GM19452 (cell line): ENCODE data around the gene C1GALT1C1L.
"Not testable (repeated sequence)": the region's sequence is repeated elsewhere in the genome, so short reads cannot be mapped to it uniquely, and the experiment has no call there.

Source experiments
- ATAC-seq: cut with Tn5 transposase; IDR thresholded peaks from one replicate; pipeline ENCODE4 v1.9.1; 2021; ENCODE audit not compliant: unreplicated experiment

Gene C1GALT1C1L

DNA sequence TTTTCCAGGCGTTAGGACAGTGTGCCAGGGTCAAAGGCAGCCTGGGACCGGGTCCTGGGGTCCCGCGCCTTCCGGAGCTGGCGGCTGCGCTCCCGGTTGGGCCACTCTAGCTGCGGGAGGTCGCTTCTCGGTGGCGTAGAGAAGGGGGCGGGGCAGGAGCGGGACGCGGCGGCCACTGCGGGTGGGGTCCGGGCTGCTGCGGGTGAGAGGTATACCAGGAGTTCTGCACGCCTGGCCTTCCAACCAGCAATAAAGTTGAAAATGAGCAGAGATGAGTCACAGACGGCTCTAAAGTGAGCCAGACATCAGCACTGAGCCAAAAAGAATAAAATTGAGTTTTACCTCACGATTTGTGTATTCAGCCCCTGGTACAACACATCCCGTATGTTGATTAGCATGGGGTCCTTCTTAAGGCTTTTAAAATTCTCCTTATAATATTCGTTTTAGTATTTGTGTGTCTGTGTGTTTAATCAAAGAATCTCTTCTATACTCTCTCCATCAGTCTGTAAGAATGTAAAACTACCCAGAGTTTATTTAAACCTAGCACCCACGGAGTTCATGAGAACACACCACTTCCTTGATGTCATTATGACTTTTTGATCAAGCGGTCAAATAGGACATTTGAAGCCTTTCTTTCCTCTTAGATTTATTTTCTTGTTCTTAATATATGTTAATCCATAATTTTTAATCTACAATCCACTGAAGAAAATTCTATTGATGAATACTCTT is at the start of gene C1GALT1C1L:
Gene C1GALT1C1L (minus strand): TSS at position 108 of the 729 bp plus-strand sequence. CDS start 107 bp downstream, at position 1.
- no peak for ATAC-seq

DNA sequence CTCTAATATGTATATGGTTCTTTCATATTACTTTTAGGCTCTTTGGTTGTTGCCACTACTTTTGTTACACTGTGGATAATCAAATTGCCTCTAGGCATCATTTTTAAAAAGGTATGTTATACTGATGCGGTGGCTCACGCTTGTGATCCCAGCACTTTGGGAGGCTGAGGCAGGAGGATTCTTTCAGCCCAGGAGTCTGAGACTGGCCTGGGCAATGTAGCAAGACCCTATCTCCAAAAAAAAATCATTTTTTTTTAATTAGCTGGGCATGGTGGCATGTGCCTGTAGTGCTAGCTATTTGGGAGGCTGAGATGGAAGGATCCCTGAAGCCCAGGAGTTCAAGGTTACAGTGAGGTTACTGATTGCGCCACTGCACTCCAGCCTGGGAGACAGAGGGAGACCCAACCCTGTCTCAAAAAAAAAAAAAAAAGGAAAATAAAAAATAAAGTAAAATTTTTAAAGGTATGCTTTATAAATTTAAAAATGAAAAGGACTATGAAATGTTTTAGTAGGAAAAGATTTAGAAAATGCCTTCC is 49.5 kb upstream of the C1GALT1C1L start:
- no peak for ATAC-seq

GRCh38 chr2:43724728-43725526 is 48.7 kb upstream of the C1GALT1C1L start:
- ATAC-seq, result no peak

GRCh38 chr2:43718530-43719124 is 42.4 kb upstream of the C1GALT1C1L start:
- no peak for ATAC-seq

- no peak for ATAC-seq
These were observed 41.1 kb upstream of the C1GALT1C1L start for GRCh38 chr2:43717322-43717721.

DNA sequence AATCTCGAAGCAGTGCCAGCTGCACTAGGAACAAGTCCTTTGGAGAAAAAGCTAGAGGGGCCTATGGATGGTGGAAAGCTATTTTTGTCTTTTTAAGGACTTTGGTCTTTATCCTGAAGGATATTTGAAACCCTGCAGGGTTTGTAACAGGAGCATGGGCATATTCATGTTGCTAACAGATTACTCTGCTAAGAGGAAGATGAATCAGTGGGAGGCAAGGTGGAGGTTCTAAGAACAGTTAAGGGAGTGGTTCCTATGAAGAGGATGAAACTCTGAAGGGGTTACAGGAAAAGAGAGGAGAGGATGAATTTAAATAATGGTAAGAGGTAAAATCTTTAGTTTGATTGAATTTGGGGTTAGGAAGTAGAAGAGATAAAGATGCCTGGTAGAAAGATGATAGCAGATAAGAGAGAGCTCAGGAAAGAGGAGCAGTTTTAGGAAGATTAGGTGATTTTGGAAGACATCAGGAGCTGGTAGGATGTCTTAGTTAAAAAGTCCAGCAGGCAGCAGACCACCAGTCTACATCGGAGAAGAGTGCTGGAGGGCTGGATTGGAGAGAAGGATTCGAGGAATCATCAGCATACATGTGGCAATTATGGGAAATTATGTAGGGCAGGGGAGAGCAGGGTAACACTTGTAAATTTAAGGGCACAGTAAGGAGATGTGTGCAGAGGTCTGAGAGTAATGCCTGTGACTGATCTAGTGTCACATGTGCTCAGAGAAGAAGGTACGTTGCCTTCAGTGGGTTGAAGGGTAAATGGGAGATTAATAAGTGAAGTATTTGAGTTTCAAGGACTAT is 39.3 kb upstream of the C1GALT1C1L start:
- no peak for ATAC-seq

DNA sequence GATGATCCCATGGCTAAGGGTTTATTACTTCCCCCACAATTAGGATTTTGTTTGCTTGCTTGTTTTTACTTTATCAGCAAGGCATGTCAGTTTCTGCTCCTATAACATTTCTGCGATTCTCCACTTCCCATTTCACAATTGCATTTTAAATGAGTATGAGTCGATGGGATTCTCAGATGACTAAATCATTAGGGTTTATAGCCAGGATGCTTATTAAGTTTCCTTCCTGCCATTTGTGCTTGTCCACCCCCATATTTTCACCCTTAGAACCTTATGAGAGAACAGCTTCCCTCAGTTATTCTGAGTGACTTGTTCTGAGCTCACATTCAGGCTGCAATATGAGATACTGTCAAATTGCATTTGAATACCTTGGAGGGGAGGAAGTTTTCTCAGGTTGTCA is 37.9 kb upstream of the C1GALT1C1L start:
- ATAC-seq, result no peak

DNA sequence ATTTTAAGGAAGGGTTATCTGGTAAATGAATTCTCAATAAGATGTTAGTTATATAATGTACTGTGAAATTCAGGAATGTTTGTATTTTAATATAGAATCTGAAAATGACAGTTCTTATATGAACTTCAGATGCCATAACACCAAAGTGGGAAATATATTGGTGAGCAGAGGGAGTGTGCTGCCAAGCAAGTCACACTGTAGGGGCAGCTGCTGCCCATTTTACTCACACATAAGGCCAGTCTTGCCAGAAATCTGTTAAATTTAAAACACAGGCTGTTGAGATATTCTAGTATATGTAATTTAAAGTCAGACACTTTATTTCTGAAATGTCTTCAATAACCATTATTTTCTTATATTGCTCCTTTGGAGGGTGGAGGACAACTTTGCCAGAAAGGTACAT is 34.6 kb upstream of the C1GALT1C1L start:
- ATAC-seq, result no peak

- no peak for ATAC-seq
These were observed 32.7 kb upstream of the C1GALT1C1L start for GRCh38 chr2:43708891-43709290.

GRCh38 chr2:43708178-43708577 is 31.9 kb upstream of the C1GALT1C1L start:
- ATAC-seq, result no peak

- no peak for ATAC-seq
These were observed 31.2 kb upstream of the C1GALT1C1L start for GRCh38 chr2:43707255-43708015.

DNA sequence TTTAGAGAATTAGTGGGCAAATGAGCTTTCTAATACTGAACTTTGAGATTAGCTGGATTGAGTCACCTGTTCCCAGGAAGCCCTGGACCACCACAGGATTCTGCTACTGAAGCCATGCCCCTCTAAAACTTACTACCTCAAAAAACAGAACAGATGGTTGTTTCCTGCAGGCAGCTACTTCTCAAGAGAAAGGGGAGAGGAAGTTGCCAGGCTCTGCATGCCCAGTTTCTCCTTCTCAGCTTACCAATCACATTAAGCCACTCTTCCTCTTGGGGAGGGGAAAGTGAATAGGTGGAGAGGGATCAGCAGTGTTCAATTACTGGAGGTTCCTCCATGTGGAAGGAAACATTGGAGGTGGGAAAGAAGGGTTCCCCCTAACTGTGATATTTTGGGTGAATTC is 24.9 kb upstream of the C1GALT1C1L start:
- no peak for ATAC-seq

DNA sequence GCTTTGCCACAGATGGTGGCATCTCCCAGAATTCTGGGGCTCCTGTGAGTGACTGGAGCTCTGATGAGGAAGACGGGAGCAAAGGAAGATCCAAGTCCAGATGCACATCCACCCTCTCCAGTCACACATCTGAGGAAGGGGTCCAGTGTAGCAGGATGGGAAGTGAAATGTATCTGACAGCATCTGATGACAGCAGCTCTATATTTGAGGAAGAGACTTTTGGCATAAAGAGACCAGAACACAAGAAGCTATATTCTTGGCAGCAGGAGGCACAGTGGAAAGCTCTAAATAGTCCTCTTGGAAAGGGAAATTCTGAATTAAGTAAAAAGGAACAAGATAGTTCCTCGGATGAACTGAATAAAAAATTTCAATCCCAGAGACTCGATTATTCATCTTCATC is 23.5 kb upstream of the C1GALT1C1L start:
- no peak for ATAC-seq

GRCh38 chr2:43698140-43698539 is 21.9 kb upstream of the C1GALT1C1L start:
- ATAC-seq, result not testable (repeated sequence)

DNA sequence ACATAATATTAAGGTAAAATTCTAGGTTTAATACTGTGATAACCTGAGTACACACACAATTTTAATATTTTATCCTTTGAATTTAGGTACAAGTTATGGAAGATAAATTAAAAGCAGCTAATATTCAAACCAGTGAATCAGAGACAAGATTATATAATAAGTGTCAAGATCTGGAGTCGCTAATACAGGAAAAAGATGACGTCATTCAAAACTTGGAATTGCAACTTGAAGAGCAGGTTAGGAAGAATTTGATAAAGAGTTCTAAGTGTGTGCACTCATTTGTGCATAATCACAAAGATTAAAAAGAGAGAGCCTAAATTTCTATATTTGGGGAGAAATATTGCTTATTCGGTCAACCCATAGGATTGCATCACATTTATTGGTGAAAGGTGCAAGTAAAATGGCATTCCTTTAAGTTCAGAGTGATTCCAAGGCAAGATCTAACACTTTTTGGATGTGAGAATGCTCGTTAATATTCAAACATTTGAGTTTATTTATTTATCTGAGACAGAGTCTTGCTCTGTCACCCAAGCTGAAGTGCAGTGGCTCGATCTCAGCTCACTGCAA is 16.3 kb upstream of the C1GALT1C1L start:
- ATAC-seq, result no peak

DNA sequence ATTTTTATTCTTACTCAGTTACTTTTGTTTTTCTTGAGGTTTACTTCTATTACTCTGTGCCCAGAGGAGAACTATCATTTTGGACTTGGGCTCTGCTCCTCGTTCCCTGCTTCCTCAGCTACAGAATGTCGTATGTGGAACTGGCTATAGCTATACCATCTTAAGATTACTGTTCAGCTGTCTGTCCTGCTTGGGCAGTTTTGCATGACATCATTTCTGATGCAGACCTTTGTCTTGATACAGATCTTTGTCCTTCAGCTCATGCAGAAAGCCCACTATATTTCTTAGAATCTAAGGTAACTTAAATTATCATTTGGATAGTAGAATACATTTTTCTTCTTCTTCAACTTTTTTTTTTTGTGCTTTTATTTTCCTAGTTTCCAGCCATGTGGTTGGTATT is 13.8 kb upstream of the C1GALT1C1L start:
- ATAC-seq, result no peak

DNA sequence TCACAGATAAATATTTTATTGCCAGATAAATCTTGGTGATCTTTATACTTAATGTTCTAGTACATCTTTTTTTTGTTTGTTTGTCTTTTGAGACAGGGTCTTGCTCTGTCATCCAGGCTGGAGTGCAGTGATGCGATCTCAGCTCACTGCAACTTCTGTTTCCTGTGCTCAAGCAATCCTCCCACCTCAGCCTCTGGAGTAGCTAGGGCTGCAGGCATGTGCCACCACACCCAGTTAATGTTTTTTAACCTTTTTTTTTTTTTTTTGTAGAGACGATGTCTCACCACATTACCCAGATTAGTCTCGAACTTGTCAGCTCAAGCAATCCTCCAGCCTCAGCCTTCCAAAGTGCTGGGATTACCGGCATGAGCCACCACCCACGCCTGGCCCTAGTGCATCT is 9.1 kb upstream of the C1GALT1C1L start:
- no peak for ATAC-seq

DNA sequence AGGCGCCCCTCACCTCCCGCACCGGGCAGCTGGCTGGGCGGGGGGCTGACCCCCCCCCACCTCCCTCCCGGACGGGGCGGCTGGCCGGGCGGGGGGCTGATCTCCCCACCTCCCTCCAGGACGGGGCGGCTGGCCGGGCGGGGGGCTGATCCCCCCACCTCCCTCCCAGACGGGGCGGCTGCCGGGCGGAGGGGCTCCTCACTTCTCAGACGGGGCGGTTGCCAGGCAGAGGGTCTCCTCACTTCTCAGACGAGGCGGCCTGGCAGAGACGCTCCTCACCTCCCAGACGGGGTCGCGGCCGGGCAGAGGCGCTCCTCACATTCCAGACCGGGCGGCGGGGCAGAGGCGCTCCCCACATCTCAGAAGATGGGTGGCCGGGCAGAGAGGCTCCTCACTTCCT is 1.6 kb upstream of the C1GALT1C1L start:
- not testable (repeated sequence) for ATAC-seq

DNA sequence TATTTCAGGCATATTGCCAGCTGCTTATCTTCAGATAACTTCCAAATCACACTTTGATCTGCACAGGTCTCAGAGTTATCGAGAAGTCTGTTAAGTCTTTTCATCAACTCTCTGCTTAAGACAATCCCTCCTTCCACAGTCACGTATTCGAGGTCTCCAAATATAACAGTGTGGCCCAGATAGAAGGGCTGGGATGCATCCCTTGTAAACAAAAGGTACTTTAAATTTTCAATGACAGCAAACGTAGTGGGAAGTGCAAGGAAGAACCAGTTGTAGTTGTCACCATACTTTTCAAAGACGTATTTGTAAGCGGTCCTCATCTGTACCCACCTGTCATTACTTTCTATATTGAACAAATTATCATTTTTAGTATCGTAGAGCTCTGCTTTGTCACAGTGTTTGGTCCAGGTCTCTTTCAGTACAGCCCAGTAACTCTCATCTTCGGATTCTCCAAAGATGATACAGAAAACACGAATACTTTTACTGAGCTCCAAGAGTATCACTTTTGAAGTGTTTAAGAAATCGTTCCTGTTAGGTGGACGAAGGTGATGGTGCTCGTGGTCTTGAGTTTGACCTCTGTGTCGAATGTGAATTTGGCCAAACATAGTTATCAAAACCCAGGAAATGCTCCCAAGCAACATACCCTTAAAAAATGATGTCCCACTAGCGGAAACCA is 445 bp downstream of the C1GALT1C1L start:
- no peak for ATAC-seq
